NCI-H2227 (cell line): ENCODE results near the gene SLC23A1.
"Not testable (repeated sequence)": the region's sequence is repeated elsewhere in the genome, so short reads cannot be mapped to it uniquely, and the experiment has no call there.

Experiments used
- DNase-seq: peaks from one replicate; lab custom pipeline; 2025; ENCODE audit not compliant: unreplicated experiment; lab: John Stamatoyannopoulos, UW

The SLC23A1 gene

GRCh38 chr5:139383275-139383992 is at the start of gene SLC23A1:
TSS of gene SLC23A1 (minus strand) at chr5:139383297. CDS start at chr5:139383253, 44 bp downstream.
- DNase-seq = no peak

GRCh38 chr5:139431706-139432105 is 48.6 kb upstream of the SLC23A1 start:
- DNase-seq = no peak

DNA sequence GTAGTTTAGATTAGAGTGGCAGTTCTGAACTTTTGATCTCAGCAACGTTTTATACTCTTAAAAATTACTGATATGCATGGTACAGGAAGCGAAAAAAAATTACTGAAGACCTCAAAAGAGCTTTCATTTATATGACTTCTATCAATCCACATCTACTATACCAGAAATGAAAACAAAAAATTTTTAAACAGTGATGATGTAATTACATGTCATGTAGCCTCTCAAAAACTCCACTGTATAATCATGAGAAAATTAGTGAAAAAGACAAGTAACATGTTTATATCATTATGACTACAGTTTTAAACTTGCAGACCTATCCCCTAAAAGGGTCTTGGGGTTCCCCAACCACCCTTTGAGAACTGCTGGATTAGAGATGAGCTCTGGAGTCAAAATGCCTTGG is 46.9 kb upstream of the SLC23A1 start:
- DNase-seq = no peak

DNA sequence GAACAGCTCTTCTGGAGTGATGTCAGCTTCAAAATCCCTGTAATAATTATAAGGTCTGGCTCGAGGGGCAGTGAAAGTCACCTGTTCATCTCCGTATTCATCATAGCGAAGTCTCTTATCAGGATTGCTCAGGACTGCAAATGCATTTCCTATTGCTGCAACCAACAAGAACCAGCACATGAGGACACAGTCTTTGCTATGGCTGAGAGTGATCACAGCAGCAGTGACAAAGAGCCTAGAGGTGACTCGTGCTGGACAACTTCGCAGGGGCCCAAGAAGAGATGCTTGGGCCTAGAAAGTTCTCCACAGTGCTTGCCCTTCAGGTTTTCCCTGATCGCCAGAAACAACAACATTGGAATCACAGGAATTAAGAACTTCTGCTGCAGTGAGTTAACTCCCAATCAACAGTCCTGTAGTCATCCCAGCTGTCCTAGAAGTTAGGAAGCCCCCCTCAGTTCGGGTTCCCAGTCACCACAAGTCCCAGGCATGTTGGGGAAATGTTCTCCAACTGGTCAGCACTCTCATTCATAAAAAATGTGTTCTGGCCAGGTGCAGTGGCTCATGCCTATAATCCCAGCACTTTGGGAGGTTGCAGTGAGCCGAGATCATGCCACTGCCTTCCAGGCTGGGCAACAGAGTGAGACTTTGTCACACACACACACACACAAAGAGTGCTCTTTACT is 43.2 kb upstream of the SLC23A1 start:
- no peak for DNase-seq

GRCh38 chr5:139425497-139425896 is 42.4 kb upstream of the SLC23A1 start:
- no peak for DNase-seq

DNA sequence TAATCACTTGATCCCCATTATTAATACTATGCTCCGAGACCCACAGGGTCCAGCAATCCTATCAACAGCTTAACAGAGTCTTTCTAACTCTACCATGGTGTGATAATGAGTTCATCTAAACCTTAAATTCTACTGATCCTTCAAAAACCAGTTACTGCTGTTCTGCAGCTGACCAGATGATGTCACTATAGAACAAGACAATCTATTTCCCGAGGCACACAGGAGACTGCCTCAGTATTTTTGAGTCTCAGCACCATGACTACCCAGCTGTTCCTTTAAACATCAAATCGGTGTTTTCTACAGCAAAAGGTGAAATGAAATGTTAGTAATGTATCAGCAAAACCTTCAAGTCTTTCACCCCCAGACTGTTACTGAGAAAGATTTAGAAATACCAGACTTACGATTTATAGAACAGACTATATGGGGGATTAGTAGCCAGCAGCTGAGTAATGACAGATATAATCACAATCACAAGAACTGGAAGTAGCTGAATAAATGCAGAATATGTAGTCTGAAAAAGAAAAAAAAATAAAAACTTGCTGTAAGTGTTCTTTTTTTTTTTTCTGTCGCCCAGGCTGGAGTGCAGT is 39.3 kb upstream of the SLC23A1 start:
- DNase-seq = peak; percentile 72

- DNase-seq = no peak
Observed at GRCh38 chr5:139419226-139420192, 36.4 kb upstream of the SLC23A1 start.

DNA sequence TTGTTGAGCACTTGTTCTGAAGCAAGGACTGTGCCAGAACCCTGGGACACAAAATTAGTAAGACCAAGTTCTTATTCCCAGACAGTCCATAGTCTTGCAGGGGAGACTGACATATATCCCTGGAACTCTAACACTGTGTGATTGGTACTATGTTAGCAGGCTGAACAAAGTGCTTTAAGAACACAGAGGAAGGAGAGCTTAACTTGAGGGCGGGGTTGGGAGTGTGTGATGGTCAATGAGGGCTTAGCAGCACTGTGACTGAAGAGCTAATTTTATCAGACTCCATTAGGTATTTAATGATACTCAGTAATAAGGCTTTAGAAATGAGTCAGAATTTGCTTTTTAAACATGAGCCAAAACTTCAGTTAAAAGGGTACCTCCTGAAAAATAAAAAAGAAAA is 35.7 kb upstream of the SLC23A1 start:
- DNase-seq = no peak

GRCh38 chr5:139417214-139417613 is 34.1 kb upstream of the SLC23A1 start:
- DNase-seq = no peak

GRCh38 chr5:139416651-139417050 is 33.6 kb upstream of the SLC23A1 start:
- DNase-seq = no peak

- DNase-seq = no peak
Observed at GRCh38 chr5:139415869-139416268, 32.8 kb upstream of the SLC23A1 start.

GRCh38 chr5:139415221-139415861 is 32.2 kb upstream of the SLC23A1 start:
- DNase-seq = no peak

DNA sequence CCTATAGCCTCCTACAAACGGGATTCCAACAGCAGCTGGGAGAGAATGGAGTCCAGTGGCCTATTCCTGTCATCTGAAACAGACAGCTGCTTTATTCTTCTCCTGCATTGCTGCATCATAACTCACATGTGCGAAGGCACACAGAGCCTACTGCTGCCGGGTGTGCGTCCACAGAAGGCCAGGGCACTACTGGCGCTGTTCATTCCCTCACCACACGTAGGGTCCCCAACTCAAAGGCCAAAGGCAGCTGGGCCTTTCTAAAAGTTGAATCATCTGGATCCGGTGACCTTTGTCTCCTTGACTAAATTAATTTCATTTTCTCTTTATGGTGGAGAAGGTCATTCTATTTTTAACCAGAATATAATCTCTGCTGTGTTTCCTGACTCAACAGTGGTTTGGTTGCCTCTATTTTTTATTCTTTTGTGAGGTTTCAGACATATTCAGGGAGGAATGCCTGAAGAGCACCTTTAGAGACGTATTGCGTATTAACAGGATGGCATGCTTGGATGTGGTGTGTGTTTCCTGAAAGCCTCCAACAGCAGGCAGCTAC is 31.6 kb upstream of the SLC23A1 start:
- no peak for DNase-seq

DNA sequence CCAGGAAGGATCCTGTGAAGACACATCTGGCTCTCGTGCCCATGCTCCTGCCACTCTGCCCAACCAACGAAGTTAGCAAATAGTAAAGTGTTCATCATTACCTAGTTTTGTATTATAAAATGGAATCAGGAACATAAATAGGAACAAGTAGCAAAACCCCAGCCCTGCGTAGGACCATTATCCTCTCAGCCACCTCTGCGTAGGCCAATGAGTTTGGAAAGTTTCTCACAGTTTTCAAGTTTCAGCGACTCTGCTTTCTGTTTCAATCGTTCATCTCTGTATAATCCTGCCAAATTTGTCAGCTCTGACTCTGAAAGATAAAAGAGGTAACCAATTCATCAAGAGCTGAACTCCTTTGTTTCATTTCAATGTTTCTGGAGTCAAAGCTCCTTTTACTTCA is 30.9 kb upstream of the SLC23A1 start:
- DNase-seq = no peak

DNA sequence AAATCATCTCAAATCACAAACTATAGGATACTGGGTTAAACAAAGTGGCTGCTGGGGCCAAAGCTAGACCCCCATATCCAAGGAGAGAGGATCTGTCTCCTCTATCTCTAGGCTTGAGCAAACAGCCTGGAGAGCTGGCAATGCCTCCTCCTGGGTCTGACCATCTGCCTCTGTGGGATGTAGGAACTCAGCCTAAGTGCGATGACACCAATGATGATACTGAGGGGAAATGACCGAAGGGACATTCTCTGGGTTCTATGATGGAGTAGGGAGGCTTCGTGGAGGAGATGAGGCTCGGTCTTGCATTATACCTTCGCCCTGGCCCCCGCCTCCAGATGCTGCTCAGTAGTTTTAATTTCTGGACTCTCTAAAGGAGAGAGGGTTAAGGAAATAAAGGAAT is 30.1 kb upstream of the SLC23A1 start:
- DNase-seq = no peak

DNA sequence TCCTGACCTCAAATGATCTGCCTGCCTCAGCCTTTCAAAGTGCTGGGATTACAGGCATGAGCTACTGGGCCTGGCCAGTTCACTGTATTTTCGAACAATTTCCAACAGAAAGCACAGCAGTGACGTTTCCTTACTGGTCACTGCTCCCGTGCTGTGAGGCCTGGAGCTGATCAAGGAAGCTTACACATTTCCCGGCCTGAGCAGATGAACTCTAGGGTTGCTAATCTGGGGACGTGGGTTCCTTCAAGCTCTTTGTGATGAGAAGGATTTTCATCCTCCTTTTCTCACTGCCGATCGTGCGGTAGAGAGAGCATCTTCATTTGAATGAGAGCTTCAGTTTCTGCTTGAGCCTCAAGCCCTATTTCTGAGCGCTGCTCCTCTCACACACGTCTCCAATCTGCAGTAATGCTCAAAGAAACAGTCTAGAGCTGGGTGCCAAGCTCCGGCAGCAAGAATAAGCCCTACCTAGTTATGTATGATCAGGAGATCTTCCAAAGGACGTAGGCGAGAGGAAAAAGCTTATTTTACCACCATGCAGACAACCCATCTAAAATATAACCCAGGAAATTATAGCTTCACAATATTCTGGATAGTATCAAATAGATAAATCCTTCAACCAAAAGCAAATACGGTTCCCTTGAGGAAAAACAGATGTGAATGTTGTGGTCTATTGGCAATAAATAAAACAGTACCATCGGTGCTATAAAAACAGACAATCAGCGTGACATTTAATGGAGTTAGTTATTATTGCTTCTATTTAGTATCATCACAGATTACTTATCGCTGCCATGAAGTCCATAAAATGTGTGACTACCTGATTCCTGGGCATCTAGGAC is 28.1 kb upstream of the SLC23A1 start:
- DNase-seq = no peak

DNA sequence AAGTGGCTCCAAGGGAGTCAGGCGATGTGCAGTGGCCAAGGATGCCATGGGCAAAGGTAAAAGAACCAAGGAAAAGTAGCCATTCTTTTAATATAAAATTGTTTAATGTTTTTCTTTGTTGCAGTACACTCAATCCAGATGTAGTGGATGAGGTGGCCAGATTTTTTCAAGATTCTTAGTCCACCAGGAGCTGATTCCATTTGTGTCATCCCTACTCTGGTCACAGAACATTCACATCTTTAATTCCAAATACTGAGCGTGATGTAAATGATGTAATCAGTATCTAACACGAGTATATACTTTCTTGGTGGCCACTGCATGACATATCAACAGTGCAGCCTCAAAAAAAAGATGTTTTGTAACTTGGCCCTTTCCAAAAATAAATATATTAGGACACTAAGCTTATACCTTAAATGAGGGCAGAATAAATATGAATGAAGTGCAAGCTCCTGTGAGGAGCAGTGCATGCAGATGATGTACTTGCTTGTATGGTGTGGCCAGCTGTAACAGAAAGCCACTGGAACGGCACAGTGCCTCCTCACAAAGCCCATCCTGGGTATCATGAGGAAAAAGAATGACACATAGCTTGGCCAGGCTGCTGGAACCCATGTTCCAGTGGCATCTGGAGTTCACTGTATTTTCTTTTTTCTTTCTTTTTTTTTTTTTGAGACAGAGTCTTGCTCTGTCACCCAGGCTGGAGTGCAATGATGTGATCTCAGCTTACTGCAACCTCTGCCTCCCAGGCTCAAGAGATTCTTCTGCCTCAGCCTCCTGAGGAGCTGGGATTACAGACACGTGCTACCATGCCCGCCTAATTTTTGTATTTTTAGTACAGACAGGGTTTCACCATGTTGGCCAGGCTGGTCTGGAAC is 27.3 kb upstream of the SLC23A1 start:
- DNase-seq = no peak

GRCh38 chr5:139409116-139409515 is 26.0 kb upstream of the SLC23A1 start:
- not testable (repeated sequence) for DNase-seq

DNA sequence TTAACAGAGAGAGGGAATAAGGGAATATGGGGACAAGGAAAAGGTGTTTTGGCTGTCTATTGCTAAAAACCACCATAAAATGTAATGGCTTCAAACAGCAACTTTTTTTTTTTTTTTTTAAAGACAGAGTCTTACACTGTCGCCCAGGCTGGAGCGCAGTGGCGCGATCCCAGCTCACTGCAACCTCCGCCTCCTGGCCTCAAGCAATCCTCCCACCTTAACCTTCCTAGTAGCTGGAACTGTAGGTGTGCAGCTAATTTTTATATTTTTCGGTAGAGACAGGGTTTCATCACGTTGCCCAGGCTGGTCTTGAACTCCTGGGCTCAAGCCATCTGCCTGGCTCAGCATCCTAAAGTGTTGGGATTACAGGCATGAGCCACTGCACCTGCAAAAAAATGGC is 25.1 kb upstream of the SLC23A1 start:
- no peak for DNase-seq
